COLO668 (cell line): ENCODE data around the gene THAP8.

ENCODE experiments used
- DNase-seq: peaks from one replicate; lab custom pipeline; 2025; ENCODE audit not compliant: unreplicated experiment; lab: John Stamatoyannopoulos, UW

The THAP8 gene

GRCh38 chr19:36054119-36054732 is at the start of gene THAP8:
THAP8 (minus strand) TSS chr19:36054285; CDS start chr19:36054217, 68 bp downstream.
- peak; percentile 99 for DNase-seq

- no peak for DNase-seq
These were observed 49.0 kb upstream of the THAP8 start for GRCh38 chr19:36103040-36103626.

GRCh38 chr19:36101550-36102327 is 47.7 kb upstream of the THAP8 start:
- no peak for DNase-seq

- no peak for DNase-seq
These were observed 46.4 kb upstream of the THAP8 start for GRCh38 chr19:36100476-36100875.

- no peak for DNase-seq
These were observed 45.2 kb upstream of the THAP8 start for GRCh38 chr19:36099166-36099785.

GRCh38 chr19:36097036-36097435 is 43.0 kb upstream of the THAP8 start:
- DNase-seq = no peak

- DNase-seq = no peak
These were observed 39.6 kb upstream of the THAP8 start for GRCh38 chr19:36093687-36094086.

- DNase-seq = no peak
These were observed 39.1 kb upstream of the THAP8 start for GRCh38 chr19:36093146-36093662.

- DNase-seq = no peak
These were observed 38.5 kb upstream of the THAP8 start for GRCh38 chr19:36092566-36092965.

GRCh38 chr19:36090910-36091695 is 37.0 kb upstream of the THAP8 start:
- DNase-seq = no peak

GRCh38 chr19:36089847-36090246 is 35.8 kb upstream of the THAP8 start:
- DNase-seq = no peak

- no peak for DNase-seq
These were observed 32.2 kb upstream of the THAP8 start for GRCh38 chr19:36086326-36086725.

GRCh38 chr19:36084231-36085009 is 30.3 kb upstream of the THAP8 start:
- no peak for DNase-seq

GRCh38 chr19:36082916-36083315 is 28.8 kb upstream of the THAP8 start:
- no peak for DNase-seq

- DNase-seq = no peak
These were observed 27.8 kb upstream of the THAP8 start for GRCh38 chr19:36081894-36082293.

- no peak for DNase-seq
These were observed 27.3 kb upstream of the THAP8 start for GRCh38 chr19:36081385-36081784.

GRCh38 chr19:36079389-36079945 is 25.4 kb upstream of the THAP8 start:
- DNase-seq = no peak

GRCh38 chr19:36073121-36073876 is 19.2 kb upstream of the THAP8 start:
- no peak for DNase-seq

GRCh38 chr19:36072081-36072480 is 18.0 kb upstream of the THAP8 start:
- DNase-seq = no peak
